Astrocyte of the hippocampus (primary cell): ENCODE measurements around the gene FAM107B.
"Not testable (repeated sequence)": the region's sequence is repeated elsewhere in the genome, so short reads cannot be mapped to it uniquely, and the experiment has no call there.

ENCODE experiments used
- DNase-seq: peaks from one replicate; pipeline ENCODE4 v3.0.0; 2011; ENCODE audit warnings: low read depth, low spot score

Gene FAM107B

GRCh38 chr10:14665304-14665703 is 109.4 kb downstream of the FAM107B start:
- DNase-seq, result peak; percentile 14

GRCh38 chr10:14664345-14664744 is 110.4 kb downstream of the FAM107B start:
- no peak for DNase-seq

DNA sequence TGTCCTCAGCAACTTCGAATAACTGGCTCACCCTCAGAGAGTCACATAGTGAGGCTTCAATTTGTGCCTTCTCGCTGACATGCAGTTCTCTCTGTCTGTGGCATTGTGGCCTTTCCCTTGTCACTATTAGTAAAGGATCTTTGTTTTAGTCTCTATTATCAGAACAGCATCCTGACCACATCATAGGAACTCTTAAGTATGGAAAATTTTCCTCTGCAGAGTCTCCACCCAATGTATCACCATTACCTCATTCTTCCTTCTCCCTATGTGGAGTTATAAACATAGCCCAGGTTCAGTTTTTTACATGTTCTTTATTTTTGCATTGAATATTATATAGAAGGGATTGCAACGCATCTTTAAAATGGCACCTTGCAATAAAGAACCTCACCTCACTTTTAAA is 112.9 kb downstream of the FAM107B start:
- DNase-seq, result no peak

DNA sequence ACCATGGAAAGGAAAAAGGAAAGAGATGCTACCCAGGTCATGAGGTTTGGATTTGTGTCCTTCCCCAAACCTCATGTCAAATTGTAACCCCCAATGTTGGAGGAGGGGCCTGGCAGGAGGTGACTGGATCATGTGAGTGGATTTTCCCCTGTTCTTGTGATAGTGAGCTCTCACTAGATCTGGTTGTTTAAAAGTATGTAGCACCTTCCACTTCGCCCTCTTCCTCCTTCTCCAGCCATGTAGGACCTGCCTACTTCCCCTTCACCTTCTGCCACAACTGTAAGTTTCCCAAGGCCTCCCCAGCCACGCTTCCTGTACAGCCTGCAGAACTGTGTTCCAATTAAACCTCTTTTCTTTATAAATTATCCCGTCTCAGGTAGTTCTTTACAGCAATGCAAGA is 113.9 kb downstream of the FAM107B start:
- no peak for DNase-seq

DNA sequence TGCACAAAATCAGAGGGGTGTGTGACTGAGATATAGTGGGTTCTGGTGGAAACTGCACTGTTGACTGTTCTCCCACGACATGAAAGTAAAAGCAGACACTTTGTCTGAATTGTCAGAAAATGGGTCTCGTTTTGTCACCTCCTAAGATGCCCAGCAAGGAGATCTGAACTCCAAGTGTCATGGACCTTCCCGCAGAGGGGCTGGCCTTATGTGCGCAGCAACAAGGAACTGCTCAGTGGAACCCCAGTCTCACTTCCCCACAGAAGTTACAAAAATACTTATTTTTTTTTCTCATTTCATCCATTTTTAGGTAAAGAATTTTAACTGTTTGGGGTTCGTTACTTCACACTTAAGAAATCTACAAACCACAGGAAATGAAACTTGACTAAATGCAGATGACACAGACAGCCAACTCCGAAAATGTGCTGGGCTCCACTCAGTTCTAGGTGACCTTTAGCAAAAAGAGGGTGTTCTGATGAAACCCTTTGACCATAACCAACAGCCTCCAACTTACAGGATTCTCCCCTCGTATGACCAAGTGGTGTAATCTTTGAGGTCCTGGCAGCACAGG is 115.0 kb downstream of the FAM107B start:
- no peak for DNase-seq

- DNase-seq, result not testable (repeated sequence)
Measured at GRCh38 chr10:14659137-14659536, 115.6 kb downstream of the FAM107B start.

DNA sequence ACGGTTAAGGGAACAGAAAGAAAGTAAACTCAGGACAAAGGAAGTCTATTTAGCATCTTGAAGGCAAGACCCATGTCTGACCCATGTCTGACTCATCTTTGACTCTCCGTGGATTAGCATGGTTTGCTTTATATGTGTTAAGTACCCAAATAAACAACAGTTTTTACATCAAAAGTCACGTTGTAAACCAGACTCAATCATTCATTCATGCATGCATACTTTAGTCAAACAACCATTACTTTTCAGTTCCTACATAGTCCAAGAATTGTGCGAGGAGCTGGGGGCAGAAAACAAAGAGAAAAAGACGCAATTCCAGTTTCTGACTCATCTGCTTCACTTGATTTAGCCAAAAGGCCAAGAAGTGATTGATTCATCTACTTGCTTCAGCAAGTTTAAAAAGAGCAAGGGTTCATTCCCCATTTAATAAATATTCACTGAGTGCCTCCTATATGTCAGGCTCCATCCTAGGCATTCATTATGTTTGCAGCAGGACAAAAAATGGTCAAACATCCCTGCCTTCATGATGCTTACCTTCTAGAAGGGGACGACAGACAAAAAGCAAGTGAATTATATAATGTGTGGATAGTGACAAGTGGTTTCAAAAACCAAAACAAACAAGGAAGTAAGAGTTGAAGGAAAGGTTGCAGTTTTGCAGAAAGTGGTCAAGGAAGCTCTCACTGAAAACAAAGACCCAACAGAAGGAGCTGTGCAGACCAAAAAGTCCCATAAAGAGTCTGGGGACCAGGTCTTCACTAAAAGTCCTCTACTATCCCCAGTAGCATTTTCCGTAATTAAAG is 116.2 kb downstream of the FAM107B start:
- DNase-seq, result peak; percentile 67

DNA sequence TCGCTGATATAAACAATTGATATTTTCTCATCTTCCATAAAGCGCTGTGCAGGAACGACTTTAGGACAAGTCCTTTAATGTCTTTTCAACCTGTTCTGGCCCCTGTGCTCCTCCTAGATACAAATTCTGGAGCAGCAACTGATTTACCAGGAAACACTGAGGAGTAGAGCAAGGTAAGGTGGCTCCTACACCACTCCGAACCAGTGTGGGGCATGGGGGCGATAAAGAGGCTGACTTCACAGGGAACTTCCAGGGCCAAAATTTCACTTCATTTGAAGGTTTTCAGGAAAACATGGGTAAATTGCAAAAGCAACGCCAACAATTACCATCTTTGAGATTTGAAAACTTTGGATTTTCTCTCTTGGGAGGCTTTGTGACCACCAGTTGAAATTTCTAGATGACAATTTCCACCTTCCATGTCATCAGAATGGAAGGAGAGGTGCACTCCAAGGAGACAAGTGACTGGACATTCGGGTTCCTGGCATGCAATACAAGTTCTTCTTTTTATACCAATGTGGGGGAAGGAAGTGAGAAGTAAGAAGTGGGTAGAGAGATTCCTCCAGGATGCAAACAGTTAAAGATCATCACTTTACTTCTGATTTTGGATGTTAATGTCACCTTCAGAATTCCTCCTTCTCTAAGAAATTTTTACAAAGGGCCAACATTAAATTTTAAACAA is 118.5 kb downstream of the FAM107B start:
- no peak for DNase-seq

- DNase-seq, result peak; percentile 28
Measured at GRCh38 chr10:14654821-14655382, 119.8 kb downstream of the FAM107B start.

- peak; percentile 82 for DNase-seq
Measured at GRCh38 chr10:14653271-14654161, 121.2 kb downstream of the FAM107B start.

- no peak for DNase-seq
Measured at GRCh38 chr10:14652816-14653215, 121.9 kb downstream of the FAM107B start.

GRCh38 chr10:14652067-14652466 is 122.6 kb downstream of the FAM107B start:
- DNase-seq, result no peak

DNA sequence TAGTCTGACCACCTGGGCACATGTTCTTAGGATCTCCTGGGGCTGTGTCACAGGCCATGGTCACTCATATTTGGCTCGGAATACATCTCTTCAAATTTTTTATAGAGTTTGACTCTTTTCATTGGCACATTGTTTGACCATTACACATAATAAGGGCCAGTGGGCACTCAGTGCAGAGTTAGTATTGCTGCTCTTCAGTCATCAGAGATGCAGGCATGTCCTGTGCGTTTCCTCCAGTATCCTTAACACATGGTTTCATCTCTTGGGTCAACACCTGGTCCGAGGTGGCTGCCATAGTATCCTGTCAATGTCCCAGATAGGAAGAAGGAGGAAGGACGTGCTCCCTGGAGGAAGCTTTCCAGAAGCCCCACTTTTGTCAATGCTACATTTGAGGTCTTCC is 125.0 kb downstream of the FAM107B start:
- DNase-seq, result no peak

DNA sequence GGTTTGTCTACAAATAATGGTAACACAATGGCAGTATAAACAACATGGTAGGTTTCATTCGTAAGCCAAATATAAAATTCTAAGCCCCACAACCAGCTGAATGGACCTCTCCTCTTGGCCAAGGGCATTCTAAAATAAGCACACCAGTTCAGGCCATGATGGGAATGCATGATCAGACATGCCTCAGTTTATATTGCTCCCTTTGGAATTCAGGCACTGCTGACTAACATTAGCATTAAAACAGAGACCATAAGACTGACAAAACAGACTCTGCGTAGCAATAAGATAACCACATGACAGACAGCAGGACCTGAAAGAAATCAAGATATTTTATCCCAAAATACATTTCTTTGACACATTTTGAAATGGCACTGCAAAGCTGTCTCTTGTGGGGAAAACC is 125.8 kb downstream of the FAM107B start:
- DNase-seq, result no peak

GRCh38 chr10:14648005-14648765 is 126.5 kb downstream of the FAM107B start:
- DNase-seq, result peak; percentile 84

- DNase-seq, result no peak
Measured at GRCh38 chr10:14645239-14645960, 129.3 kb downstream of the FAM107B start.

- no peak for DNase-seq
Measured at GRCh38 chr10:14639637-14640036, 135.1 kb downstream of the FAM107B start.

- DNase-seq, result no peak
Measured at GRCh38 chr10:14635043-14635710, 139.5 kb downstream of the FAM107B start.

DNA sequence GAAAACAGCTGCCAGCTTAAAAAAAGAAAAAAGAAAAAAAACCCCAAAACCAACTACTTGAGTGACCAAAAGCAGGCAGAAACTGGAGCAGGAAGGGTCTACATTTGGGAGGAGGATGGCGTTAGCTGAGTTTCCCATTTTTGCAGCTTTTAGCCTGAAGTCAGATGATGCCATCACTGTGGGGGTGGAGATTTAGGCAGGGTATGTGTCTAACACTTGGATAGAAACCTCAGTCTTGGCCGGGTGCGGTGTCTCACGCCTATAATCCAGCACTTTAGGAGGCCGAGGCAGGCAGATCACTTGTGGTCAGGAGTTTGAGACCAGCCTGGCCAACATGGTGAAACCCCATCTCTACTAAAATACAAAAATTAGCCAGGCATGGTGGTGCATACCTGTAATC is 140.1 kb downstream of the FAM107B start:
- DNase-seq, result not testable (repeated sequence)
